HepG2 (cell line): Measurements from ENCODE around the gene TMEM125. TPM values are rescaled to one million over a fixed set of nuclear protein-coding genes. Genes with fewer than 3 reads are reported as not detected.
A peak's percentile ranks its signal among the peaks of the same experiment; 100 is the strongest.

Experiments
- ASH2L ChIP-seq: fragments of 300-600, 200-600 bp; sonication (generic); IDR thresholded peaks from 2 replicates; pipeline ENCODE4 v1.7.0; 2017; ENCODE audit warnings: low read depth, mild to moderate bottlenecking, moderate library complexity, mixed read lengths, low read length; ENCODE audit not compliant: insufficient read length
- FIP1L1 ChIP-seq: fragments of 200-400 bp; formaldehyde crosslinking; IDR thresholded peaks from 2 replicates; pipeline ENCODE4 v1.6.1; 2018; ENCODE audit warnings: low read depth, mild to moderate bottlenecking, low read length, moderate library complexity, borderline replicate concordance; ENCODE audit not compliant: insufficient read depth
- GPN1 ChIP-seq: sonication (generic); formaldehyde crosslinking; IDR thresholded peaks from 2 replicates; pipeline ENCODE4 v1.5.1; 2020; ENCODE audit warnings: missing genetic modification reagents, borderline replicate concordance
- HNF4A ChIP-seq: sonication (generic); formaldehyde crosslinking; IDR thresholded peaks from 2 replicates; pipeline ENCODE4 v1.4.0; 2020; ENCODE audit warnings: missing genetic modification reagents
- IKZF1 ChIP-seq: fragments of 450-650 bp; IDR thresholded peaks from 2 replicates; pipeline ENCODE4 v1.7.1; 2016
- KLF9 ChIP-seq: IDR thresholded peaks from 2 replicates; pipeline ENCODE4 v1.6.1; 2016; ENCODE audit warnings: low read depth
- NFE2L2 ChIP-seq: fragments of 150-350 bp; IDR thresholded peaks from 2 replicates; pipeline ENCODE4 v1.6.1; 2014; ENCODE audit warnings: low read length
- SOX6 ChIP-seq, 2 experiments: fragments of 450-650 bp in 1 of 2; sonication (generic) in 1 of 2; formaldehyde crosslinking in 1 of 2; IDR thresholded peaks; 2 replicates each; pipeline versions ENCODE4 v1.4.0 to v1.6.1; 2017 to 2020; ENCODE audit warnings: antibody characterized with exemption in 1 of 2, mild to moderate bottlenecking in 1 of 2, missing genetic modification reagents in 1 of 2
- ZMAT3 ChIP-seq: sonication (generic); formaldehyde crosslinking; conservative IDR thresholded peaks from 2 replicates; pipeline ENCODE4 v1.7.0; 2021; ENCODE audit warnings: missing genetic modification reagents
- ZNF253 ChIP-seq: sonication (generic); formaldehyde crosslinking; IDR thresholded peaks from 2 replicates; pipeline ENCODE4 v1.8.0; 2022; ENCODE audit warnings: mild to moderate bottlenecking, missing genetic modification reagents, borderline replicate concordance
- ZNF282 ChIP-seq: fragments of 450-650 bp; IDR thresholded peaks from 2 replicates; pipeline ENCODE4 v1.6.1; 2018; ENCODE audit not compliant: partially characterized antibody
- ZNF557 ChIP-seq: sonication (generic); formaldehyde crosslinking; IDR thresholded peaks from 2 replicates; pipeline ENCODE4 v1.4.0; 2020; ENCODE audit warnings: missing genetic modification reagents
- ZSCAN31 ChIP-seq: sonication (generic); formaldehyde crosslinking; IDR thresholded peaks from 2 replicates; pipeline ENCODE4 v1.5.0; 2020; ENCODE audit warnings: low read depth, mild to moderate bottlenecking, missing genetic modification reagents
- polyA plus RNA-seq, 8 experiments: library from polyadenylated mRNA; depleted of rRNA in 3 of 8; stranded (reverse) in 7 of 8; unstranded in 1 of 8; fragments of >200 nt; fragmentation: Illumina TruSeq in 4 of 8; extraction: Trizol in 4 of 8; gene quantifications; 2 replicates each; pipeline versions ENCODE4 v1.2.1 to v1.2.3, GENCODE V29; 2011 to 2016; ENCODE audit warnings: low read depth in 4 of 8, missing spikeins in 1 of 8, mixed read lengths in 1 of 8; ENCODE audit not compliant: insufficient read depth in 1 of 8
- total RNA-seq, 5 experiments: library from RNA; depleted of rRNA; stranded (reverse); fragments of >200 nt; fragmentation: Illumina TruSeq; extraction: Trizol; gene quantifications; 2 replicates each; pipeline ENCODE4 v1.2.3, GENCODE V29; 2016; ENCODE audit warnings: low read depth in 1 of 5
- TF ChIP-seq, protein P1 (sequence below): IDR thresholded peaks from 2 replicates; pipeline ENCODE4 v1.6.1; 2016

Gene TMEM125
- total and polyA plus RNA-seq, 2 of the 13 experiments (the other 11 are each of a cell fraction or from before 2014, with no cell fraction given), result 0.03 TPM; not detected in 1

DNA sequence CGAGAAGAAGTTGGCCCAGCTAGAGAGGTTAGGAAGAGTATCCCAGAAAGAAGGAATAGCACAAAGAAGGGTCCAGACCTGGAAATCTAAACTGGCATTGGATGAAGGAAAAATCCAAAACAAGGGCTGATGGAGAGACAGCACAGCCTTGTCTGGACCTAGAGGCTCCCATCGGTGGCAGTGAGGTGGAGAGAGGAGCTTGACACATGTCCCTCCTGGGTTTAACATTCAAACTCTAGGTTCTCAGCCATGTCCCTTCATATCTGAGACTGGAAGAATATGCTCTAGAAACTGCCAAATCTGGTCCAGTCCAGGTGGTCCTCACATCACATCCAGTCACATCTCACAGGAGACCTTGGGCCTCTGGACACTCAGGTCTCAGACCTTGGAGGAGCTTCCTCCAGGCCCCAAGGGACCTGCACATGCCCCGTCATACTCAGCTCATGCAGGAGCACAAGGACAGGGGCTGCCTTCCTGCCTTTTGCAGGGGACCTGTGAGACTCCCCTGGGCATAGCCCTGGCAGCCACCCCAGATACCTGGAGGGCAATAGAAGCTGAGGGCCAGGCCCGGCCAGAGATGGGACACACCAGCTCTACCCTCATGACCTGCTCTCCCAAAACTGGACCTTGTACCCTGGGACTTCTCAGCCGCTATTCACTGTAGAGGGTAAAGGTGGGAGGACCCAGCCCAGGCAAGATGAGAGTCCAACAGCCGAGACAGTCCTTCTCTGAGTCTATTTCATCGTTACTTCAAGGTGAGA lies 7.5 kb downstream of the TMEM125 start (continued):
- no peak for TF ChIP-seq FIP1L1
- peak; percentile 88 for TF ChIP-seq HNF4A (CRISPR knock-in tag)
- TF ChIP-seq KLF9 (CRISPR knock-in tag), result no peak
- TF ChIP-seq ZSCAN31 (CRISPR knock-in tag), result no peak
- no peak for TF ChIP-seq ZNF253 (CRISPR knock-in tag)
- TF ChIP-seq SOX6 (IDR thresholded peaks at IDR 0.05), result no peak
- TF ChIP-seq SOX6 (CRISPR knock-in tag; IDR thresholded peaks at IDR 0.05), result peak; percentile 26; the same call in 1 of the 2 replicates
- TF ChIP-seq, protein P1, sequence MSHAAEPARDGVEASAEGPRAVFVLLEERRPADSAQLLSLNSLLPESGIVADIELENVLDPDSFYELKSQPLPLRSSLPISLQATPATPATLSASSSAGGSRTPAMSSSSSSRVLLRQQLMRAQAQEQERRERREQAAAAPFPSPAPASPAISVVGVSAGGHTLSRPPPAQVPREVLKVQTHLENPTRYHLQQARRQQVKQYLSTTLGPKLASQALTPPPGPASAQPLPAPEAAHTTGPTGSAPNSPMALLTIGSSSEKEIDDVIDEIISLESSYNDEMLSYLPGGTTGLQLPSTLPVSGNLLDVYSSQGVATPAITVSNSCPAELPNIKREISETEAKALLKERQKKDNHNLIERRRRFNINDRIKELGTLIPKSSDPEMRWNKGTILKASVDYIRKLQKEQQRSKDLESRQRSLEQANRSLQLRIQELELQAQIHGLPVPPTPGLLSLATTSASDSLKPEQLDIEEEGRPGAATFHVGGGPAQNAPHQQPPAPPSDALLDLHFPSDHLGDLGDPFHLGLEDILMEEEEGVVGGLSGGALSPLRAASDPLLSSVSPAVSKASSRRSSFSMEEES (CRISPR knock-in tag), result peak; percentile 0; the same call in 1 of the 2 replicates
- TF ChIP-seq ZNF557 (CRISPR knock-in tag), result no peak
- TF ChIP-seq NFE2L2, result no peak
- 0 out of 2 replicates have a peak, but pooled peaks have one; percentile 22 for TF ChIP-seq ZMAT3 (CRISPR knock-in tag)
- TF ChIP-seq GPN1 (CRISPR knock-in tag), result no peak
- no peak for TF ChIP-seq ZNF282
- TF ChIP-seq ASH2L, result peak; percentile 39
- no peak for TF ChIP-seq IKZF1
